ENCODE measurements around the gene WAC.

- TF ChIP-seq, protein P1, sequence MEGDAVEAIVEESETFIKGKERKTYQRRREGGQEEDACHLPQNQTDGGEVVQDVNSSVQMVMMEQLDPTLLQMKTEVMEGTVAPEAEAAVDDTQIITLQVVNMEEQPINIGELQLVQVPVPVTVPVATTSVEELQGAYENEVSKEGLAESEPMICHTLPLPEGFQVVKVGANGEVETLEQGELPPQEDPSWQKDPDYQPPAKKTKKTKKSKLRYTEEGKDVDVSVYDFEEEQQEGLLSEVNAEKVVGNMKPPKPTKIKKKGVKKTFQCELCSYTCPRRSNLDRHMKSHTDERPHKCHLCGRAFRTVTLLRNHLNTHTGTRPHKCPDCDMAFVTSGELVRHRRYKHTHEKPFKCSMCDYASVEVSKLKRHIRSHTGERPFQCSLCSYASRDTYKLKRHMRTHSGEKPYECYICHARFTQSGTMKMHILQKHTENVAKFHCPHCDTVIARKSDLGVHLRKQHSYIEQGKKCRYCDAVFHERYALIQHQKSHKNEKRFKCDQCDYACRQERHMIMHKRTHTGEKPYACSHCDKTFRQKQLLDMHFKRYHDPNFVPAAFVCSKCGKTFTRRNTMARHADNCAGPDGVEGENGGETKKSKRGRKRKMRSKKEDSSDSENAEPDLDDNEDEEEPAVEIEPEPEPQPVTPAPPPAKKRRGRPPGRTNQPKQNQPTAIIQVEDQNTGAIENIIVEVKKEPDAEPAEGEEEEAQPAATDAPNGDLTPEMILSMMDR (IDR thresholded peaks at IDR 0.05; ENCODE audit: poor library complexity, severe bottlenecking) = no peak
- TF ChIP-seq EZH2 (IDR thresholded peaks at IDR 0.05; ENCODE audit: borderline replicate concordance, insufficient read depth, low read length, poor library complexity, severe bottlenecking) = no peak
- no peak for TF ChIP-seq POLR2AphosphoS5 (IDR thresholded peaks at IDR 0.05)
- TF ChIP-seq RAD21 (conservative IDR thresholded peaks at IDR 0.05) = no peak
- no peak for TF ChIP-seq SMC3 (conservative IDR thresholded peaks at IDR 0.05; ENCODE audit: poor library complexity)
- TF ChIP-seq, protein P2, sequence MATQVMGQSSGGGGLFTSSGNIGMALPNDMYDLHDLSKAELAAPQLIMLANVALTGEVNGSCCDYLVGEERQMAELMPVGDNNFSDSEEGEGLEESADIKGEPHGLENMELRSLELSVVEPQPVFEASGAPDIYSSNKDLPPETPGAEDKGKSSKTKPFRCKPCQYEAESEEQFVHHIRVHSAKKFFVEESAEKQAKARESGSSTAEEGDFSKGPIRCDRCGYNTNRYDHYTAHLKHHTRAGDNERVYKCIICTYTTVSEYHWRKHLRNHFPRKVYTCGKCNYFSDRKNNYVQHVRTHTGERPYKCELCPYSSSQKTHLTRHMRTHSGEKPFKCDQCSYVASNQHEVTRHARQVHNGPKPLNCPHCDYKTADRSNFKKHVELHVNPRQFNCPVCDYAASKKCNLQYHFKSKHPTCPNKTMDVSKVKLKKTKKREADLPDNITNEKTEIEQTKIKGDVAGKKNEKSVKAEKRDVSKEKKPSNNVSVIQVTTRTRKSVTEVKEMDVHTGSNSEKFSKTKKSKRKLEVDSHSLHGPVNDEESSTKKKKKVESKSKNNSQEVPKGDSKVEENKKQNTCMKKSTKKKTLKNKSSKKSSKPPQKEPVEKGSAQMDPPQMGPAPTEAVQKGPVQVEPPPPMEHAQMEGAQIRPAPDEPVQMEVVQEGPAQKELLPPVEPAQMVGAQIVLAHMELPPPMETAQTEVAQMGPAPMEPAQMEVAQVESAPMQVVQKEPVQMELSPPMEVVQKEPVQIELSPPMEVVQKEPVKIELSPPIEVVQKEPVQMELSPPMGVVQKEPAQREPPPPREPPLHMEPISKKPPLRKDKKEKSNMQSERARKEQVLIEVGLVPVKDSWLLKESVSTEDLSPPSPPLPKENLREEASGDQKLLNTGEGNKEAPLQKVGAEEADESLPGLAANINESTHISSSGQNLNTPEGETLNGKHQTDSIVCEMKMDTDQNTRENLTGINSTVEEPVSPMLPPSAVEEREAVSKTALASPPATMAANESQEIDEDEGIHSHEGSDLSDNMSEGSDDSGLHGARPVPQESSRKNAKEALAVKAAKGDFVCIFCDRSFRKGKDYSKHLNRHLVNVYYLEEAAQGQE (IDR thresholded peaks at IDR 0.05; ENCODE audit: borderline replicate concordance) = no peak
- no peak for TF ChIP-seq EP300 (conservative IDR thresholded peaks at IDR 0.05; ENCODE audit: poor library complexity, severe bottlenecking)
Observed at GRCh38 chr10:28594406-28594805, 61.5 kb downstream of the WAC start.
